MM.1S (cell line): ENCODE data around the gene NAALADL2.
"Not testable (repeated sequence)": the region's sequence is repeated elsewhere in the genome, so short reads cannot be mapped to it uniquely, and the experiment has no call there.

Source experiments
- DNase-seq: peaks from one replicate; pipeline ENCODE4 v3.0.0-alpha.2; 2015
- H2AFZ ChIP-seq: fragments of 300-600 bp; sonication (generic); 2 replicates; pipeline ENCODE4 v1.6.0; 2016; ENCODE audit warnings: antibody characterized with exemption, low read length
- H3F3A ChIP-seq: fragments of 300-600 bp; sonication (generic); 2 replicates; pipeline ENCODE4 v1.6.1; 2016; ENCODE audit warnings: mild to moderate bottlenecking, antibody characterized with exemption, low read length, moderate library complexity, mixed read lengths; ENCODE audit not compliant: insufficient read depth
- H3K27ac ChIP-seq: fragments of 300-600 bp; sonication (generic); 2 replicates; pipeline ENCODE4 v1.5.1; 2016; ENCODE audit warnings: mild to moderate bottlenecking, low read length
- H3K27me3 ChIP-seq: fragments of 300-600 bp; sonication (generic); replicated peaks from 2 replicates; pipeline ENCODE4 v1.6.0; 2016; ENCODE audit warnings: low read length; ENCODE audit not compliant: insufficient read depth
- H3K36me3 ChIP-seq: fragments of 300-600 bp; sonication (generic); replicated peaks from 2 replicates; pipeline ENCODE4 v1.6.1; 2016; ENCODE audit warnings: mild to moderate bottlenecking, low read length, mixed read lengths; ENCODE audit not compliant: insufficient read depth
- H3K4me1 ChIP-seq: fragments of 300-600 bp; sonication (generic); 2 replicates; pipeline ENCODE4 v1.6.1; 2016; ENCODE audit warnings: low read length, mixed read lengths
- H3K4me2 ChIP-seq: fragments of 300-600 bp; sonication (generic); 2 replicates; pipeline ENCODE4 v1.6.0; 2016; ENCODE audit warnings: low read depth, low read length
- H3K4me3 ChIP-seq: fragments of 300-600 bp; sonication (generic); 2 replicates; pipeline ENCODE4 v1.5.1; 2016; ENCODE audit warnings: low read length, mixed read lengths
- H3K79me2 ChIP-seq: fragments of 300-600 bp; sonication (generic); 2 replicates; pipeline ENCODE4 v1.6.1; 2016; ENCODE audit warnings: mixed run types, low read length, mixed read lengths
- H3K9ac ChIP-seq: fragments of 300-600 bp; sonication (generic); 2 replicates; pipeline ENCODE4 v1.6.1; 2016; ENCODE audit warnings: low read length, mixed read lengths
- H3K9me2 ChIP-seq: fragments of 300-600 bp; sonication (generic); replicated peaks from 2 replicates; pipeline ENCODE4 v1.6.1; 2016; ENCODE audit warnings: mild to moderate bottlenecking, low read length, mixed read lengths; ENCODE audit not compliant: insufficient read depth
- H3K9me3 ChIP-seq: fragments of 300-600 bp; sonication (generic); replicated peaks from 2 replicates; pipeline ENCODE4 v1.6.1; 2016; ENCODE audit warnings: mild to moderate bottlenecking, low read length, mixed read lengths; ENCODE audit not compliant: insufficient read depth
- H4K20me1 ChIP-seq: fragments of 300-600 bp; sonication (generic); 2 replicates; pipeline ENCODE4 v1.6.1; 2016; ENCODE audit warnings: mild to moderate bottlenecking, low read length, moderate library complexity, mixed read lengths; ENCODE audit not compliant: insufficient read depth
- EZH2 ChIP-seq: fragments of 300-600 bp; sonication (generic); optimal IDR thresholded peaks from 2 replicates; pipeline ENCODE3; 2017; ENCODE audit warnings: low read depth, mild to moderate bottlenecking, antibody characterized with exemption, low read length, mixed read lengths
- EZH2phosphoT487 ChIP-seq: fragments of 300-600 bp; sonication (generic); IDR thresholded peaks from 2 replicates; pipeline ENCODE4 v1.6.1; 2018; ENCODE audit warnings: antibody characterized with exemption, low read length
- TF ChIP-seq, protein P1 (sequence below): fragments of 300-600 bp; sonication (generic); IDR thresholded peaks from 2 replicates; pipeline ENCODE4 v1.5.1; 2016; ENCODE audit warnings: antibody characterized with exemption, low read length, mixed read lengths

The NAALADL2 gene

DNA sequence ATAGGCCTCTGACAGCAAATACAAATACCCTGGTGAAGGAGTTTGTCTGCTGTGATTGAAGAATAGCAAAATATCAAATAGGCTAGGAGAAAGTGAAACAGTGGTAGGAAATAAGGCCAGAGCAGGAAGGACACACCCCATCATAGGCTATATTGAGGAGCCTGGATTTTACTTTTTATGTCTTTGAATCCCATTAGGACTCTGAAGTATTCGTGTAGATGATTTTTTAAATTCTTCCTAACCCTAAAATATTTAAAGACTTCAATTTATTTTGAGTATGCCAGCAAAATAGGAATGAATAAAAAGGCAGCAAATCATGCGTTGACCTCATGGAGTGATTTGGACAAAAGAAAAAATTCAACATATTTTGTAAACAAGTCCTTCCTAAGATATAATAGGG lies 562.8 kb downstream of the NAALADL2 start:
- Histone ChIP-seq H3K36me3 (no peaks in the 10 kb centered on the region), H2AFZ (no peak overlapping the region), H3F3A (no peaks in the 10 kb centered on the region), H3K4me3 (no peak overlapping the region), H3K9me2 (no peaks in the 10 kb centered on the region), H4K20me1 (no peaks in the 10 kb centered on the region), H3K9ac (no peak overlapping the region), H3K9me3 (no peaks in the 10 kb centered on the region), H3K27me3 (no peaks in the 10 kb centered on the region), H3K4me2 (no peak overlapping the region), H3K4me1 (0 out of 2 replicates have a peak, but pooled peaks cover 8% of the 10 kb centered on the region), H3K27ac (no peak overlapping the region), H3K79me2 (no peaks in the 10 kb centered on the region)
- DNase-seq, result no peak
- TF ChIP-seq EZH2phosphoT487 (no peak), EZH2 (no peak)
- TF ChIP-seq, protein P1, sequence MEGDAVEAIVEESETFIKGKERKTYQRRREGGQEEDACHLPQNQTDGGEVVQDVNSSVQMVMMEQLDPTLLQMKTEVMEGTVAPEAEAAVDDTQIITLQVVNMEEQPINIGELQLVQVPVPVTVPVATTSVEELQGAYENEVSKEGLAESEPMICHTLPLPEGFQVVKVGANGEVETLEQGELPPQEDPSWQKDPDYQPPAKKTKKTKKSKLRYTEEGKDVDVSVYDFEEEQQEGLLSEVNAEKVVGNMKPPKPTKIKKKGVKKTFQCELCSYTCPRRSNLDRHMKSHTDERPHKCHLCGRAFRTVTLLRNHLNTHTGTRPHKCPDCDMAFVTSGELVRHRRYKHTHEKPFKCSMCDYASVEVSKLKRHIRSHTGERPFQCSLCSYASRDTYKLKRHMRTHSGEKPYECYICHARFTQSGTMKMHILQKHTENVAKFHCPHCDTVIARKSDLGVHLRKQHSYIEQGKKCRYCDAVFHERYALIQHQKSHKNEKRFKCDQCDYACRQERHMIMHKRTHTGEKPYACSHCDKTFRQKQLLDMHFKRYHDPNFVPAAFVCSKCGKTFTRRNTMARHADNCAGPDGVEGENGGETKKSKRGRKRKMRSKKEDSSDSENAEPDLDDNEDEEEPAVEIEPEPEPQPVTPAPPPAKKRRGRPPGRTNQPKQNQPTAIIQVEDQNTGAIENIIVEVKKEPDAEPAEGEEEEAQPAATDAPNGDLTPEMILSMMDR, result no peak

- no peak overlapping the region for H3K27ac ChIP-seq
- H3K9ac ChIP-seq, result no peak overlapping the region
- H3K9me2 ChIP-seq, result no peaks in the 10 kb centered on the region
- no peak overlapping the region for H2AFZ ChIP-seq
- no peak for TF ChIP-seq EZH2phosphoT487
- no peak for TF ChIP-seq EZH2
- TF ChIP-seq, protein P1, result no peak
- H3K4me1 ChIP-seq, result peaks cover 9% of the 10 kb centered on the region
- no peaks in the 10 kb centered on the region for H3K27me3 ChIP-seq
- no peaks in the 10 kb centered on the region for H3F3A ChIP-seq
- no peaks in the 10 kb centered on the region for H3K9me3 ChIP-seq
- no peaks in the 10 kb centered on the region for H3K36me3 ChIP-seq
- H3K4me2 ChIP-seq, result no peak overlapping the region
- no peaks in the 10 kb centered on the region for H4K20me1 ChIP-seq
- H3K79me2 ChIP-seq, result no peaks in the 10 kb centered on the region
- no peak overlapping the region for H3K4me3 ChIP-seq
- no peak for DNase-seq
These were observed 563.6 kb downstream of the NAALADL2 start for GRCh38 chr3:175422744-175423143.

DNA sequence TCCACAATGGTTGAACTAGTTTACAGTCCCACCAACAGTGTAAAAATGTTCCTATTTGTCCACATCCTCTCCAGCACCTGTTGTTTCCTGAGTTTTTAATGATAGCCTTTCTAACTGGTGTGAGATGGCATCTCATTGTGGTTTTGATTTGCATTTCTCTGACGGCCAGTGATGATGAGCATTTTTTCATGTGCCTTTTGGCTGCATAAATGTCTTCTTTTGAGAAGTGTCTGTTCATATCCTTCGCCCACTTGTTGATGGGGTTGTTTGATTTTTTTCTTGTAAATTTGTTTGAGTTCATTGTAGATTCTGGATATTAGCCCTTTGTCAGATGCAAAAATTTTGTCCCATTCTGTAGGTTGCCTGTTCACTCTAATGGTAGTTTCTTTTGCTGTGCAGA lies 564.7 kb downstream of the NAALADL2 start:
- not testable (repeated sequence) for H3K79me2 ChIP-seq, H3K36me3 ChIP-seq, H3K9me2 ChIP-seq, H3K4me3 ChIP-seq, H3K27ac ChIP-seq, H3K9ac ChIP-seq, H2AFZ ChIP-seq, H3F3A ChIP-seq, H3K27me3 ChIP-seq, DNase-seq, H4K20me1 ChIP-seq, H3K9me3 ChIP-seq, H3K4me2 ChIP-seq
- peaks cover 20% of the 10 kb centered on the region for H3K4me1 ChIP-seq

DNA sequence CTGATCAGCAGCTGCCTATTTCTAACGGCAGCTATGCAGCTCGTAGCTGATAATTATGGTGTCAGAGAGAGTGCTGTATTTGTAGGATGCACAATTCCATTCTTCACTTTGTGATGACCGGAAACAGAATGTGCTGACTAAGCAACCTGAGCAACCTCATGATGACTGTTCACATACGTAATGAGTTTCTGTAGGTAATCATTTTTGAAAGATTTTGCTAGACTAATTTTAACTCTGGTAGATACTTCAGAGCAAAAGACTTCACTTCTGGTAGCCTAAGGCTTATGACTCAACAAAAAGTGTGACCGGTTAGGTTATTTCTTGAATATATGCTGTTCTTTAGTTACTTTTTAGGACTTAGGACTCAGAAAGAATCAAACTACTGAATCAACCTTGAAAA lies 567.7 kb downstream of the NAALADL2 start:
- H4K20me1 ChIP-seq, result no peaks in the 10 kb centered on the region
- DNase-seq, result peak; percentile 45
- no peak overlapping the region for H3K9ac ChIP-seq
- no peaks in the 10 kb centered on the region for H3F3A ChIP-seq
- no peaks in the 10 kb centered on the region for H3K27me3 ChIP-seq
- H3K27ac ChIP-seq, result peak overlapping the region; percentile 3; the same call in 1 of the 2 replicates
- no peaks in the 10 kb centered on the region for H3K9me3 ChIP-seq
- peaks cover 33% of the 10 kb centered on the region for H3K4me1 ChIP-seq
- no peak overlapping the region for H2AFZ ChIP-seq
- H3K4me2 ChIP-seq, result no peak overlapping the region
- H3K9me2 ChIP-seq, result no peaks in the 10 kb centered on the region
- H3K36me3 ChIP-seq, result no peaks in the 10 kb centered on the region
- no peaks in the 10 kb centered on the region for H3K79me2 ChIP-seq
- H3K4me3 ChIP-seq, result no peak overlapping the region
- no peak for TF ChIP-seq EZH2phosphoT487
- TF ChIP-seq, protein P1, result no peak
- TF ChIP-seq EZH2, result no peak
